SJCRH30 (cell line): ENCODE data around the gene VPS37B. TPM values are rescaled to one million over a fixed set of nuclear protein-coding genes. Genes with fewer than 3 reads are reported as not detected.

Source experiments
- DNase-seq, 2 experiments: peaks; one replicate each; pipeline ENCODE4 v3.0.0-alpha.2; 2015 to 2020
- H3K27ac ChIP-seq: fragments of 250-450 bp; sonication (Bioruptor Pico); 2 replicates; pipeline ENCODE4 v1.5.1; 2020; ENCODE audit warnings: mild to moderate bottlenecking, moderate library complexity
- H3K27me3 ChIP-seq: fragments of 250-450 bp; sonication (Bioruptor Pico); 2 replicates; pipeline ENCODE4 v1.5.1; 2020; ENCODE audit warnings: mild to moderate bottlenecking, moderate library complexity
- H3K36me3 ChIP-seq: fragments of 250-450 bp; sonication (Bioruptor Pico); 2 replicates; pipeline ENCODE4 v1.5.1; 2020; ENCODE audit warnings: mild to moderate bottlenecking, moderate library complexity
- H3K4me1 ChIP-seq: fragments of 250-450 bp; sonication (Bioruptor Pico); 2 replicates; pipeline ENCODE4 v1.5.1; 2020; ENCODE audit warnings: mild to moderate bottlenecking, moderate library complexity
- H3K4me3 ChIP-seq: fragments of 250-450 bp; sonication (Bioruptor Pico); 2 replicates; pipeline ENCODE4 v1.5.1; 2020; ENCODE audit warnings: mild to moderate bottlenecking, moderate library complexity
- H3K9me3 ChIP-seq: fragments of 250-450 bp; sonication (Bioruptor Pico); replicated peaks from 2 replicates; pipeline ENCODE4 v1.5.1; 2020; ENCODE audit warnings: mild to moderate bottlenecking, moderate library complexity
- total RNA-seq: library from RNA; depleted of rRNA; stranded (reverse); fragments of >200 nt; shearing (Covaris generic); gene quantifications from 2 replicates; pipeline ENCODE4 v1.2.3, GENCODE V29; 2014

The VPS37B gene
- total RNA-seq, 1 experiment from 2014 or later, result 33.2 TPM

GRCh38 chr12:122850048-122850445 lies 45.9 kb downstream of the VPS37B start:
- H3K4me1 ChIP-seq, result no peaks in the 10 kb centered on the region
- H3K36me3 ChIP-seq, result no peaks in the 10 kb centered on the region
- H3K4me3 ChIP-seq, result no peak overlapping the region
- H3K27me3 ChIP-seq, result no peaks in the 10 kb centered on the region
- no peak for DNase-seq
- H3K9me3 ChIP-seq, result no peaks in the 10 kb centered on the region
- no peak overlapping the region for H3K27ac ChIP-seq

- Histone ChIP-seq H3K27ac (no peak overlapping the region), H3K36me3 (no peaks in the 10 kb centered on the region), H3K9me3 (no peaks in the 10 kb centered on the region), H3K4me3 (no peak overlapping the region), H3K27me3 (no peaks in the 10 kb centered on the region), H3K4me1 (no peaks in the 10 kb centered on the region)
- DNase-seq, result no peak
Measured at GRCh38 chr12:122849352-122850047, 46.4 kb downstream of the VPS37B start.

- Histone ChIP-seq H3K4me1 (no peaks in the 10 kb centered on the region), H3K9me3 (no peaks in the 10 kb centered on the region)
- DNase-seq, result no peak
Measured at GRCh38 chr12:122848471-122849351, 47.2 kb downstream of the VPS37B start.

GRCh38 chr12:122847921-122848421 lies 48.0 kb downstream of the VPS37B start:
- Histone ChIP-seq H3K27ac (no peak overlapping the region), H3K36me3 (no peaks in the 10 kb centered on the region), H3K4me3 (no peak overlapping the region), H3K9me3 (no peaks in the 10 kb centered on the region), H3K4me1 (no peaks in the 10 kb centered on the region), H3K27me3 (no peaks in the 10 kb centered on the region)
- DNase-seq, result no peak

More at GRCh38 chr12:122848471-122849351, 47.2 kb downstream of the VPS37B start:
- H3K36me3 ChIP-seq, result no peaks in the 10 kb centered on the region
- no peak overlapping the region for H3K27ac ChIP-seq
- H3K27me3 ChIP-seq, result no peaks in the 10 kb centered on the region
- H3K4me3 ChIP-seq, result no peak overlapping the region

- Histone ChIP-seq H3K27ac (no peak overlapping the region), H3K36me3 (no peaks in the 10 kb centered on the region), H3K4me1 (no peaks in the 10 kb centered on the region; the same call in 1 of the 2 replicates), H3K4me3 (no peak overlapping the region), H3K9me3 (no peaks in the 10 kb centered on the region), H3K27me3 (no peaks in the 10 kb centered on the region)
- DNase-seq, result no peak
Measured at GRCh38 chr12:122847516-122847836, 48.4 kb downstream of the VPS37B start.

GRCh38 chr12:122846622-122847515 lies 49.1 kb downstream of the VPS37B start:
- Histone ChIP-seq H3K27ac (no peak overlapping the region), H3K4me1 (peaks cover 6% of the 10 kb centered on the region), H3K27me3 (no peaks in the 10 kb centered on the region), H3K9me3 (no peaks in the 10 kb centered on the region), H3K4me3 (no peak overlapping the region), H3K36me3 (no peaks in the 10 kb centered on the region)
- no peak for DNase-seq

GRCh38 chr12:122845865-122846621 lies 49.9 kb downstream of the VPS37B start:
- Histone ChIP-seq H3K4me3 (no peak overlapping the region), H3K27ac (no peak overlapping the region), H3K27me3 (no peaks in the 10 kb centered on the region), H3K36me3 (no peaks in the 10 kb centered on the region), H3K4me1 (peaks cover 14% of the 10 kb centered on the region), H3K9me3 (no peaks in the 10 kb centered on the region)
- DNase-seq, result no peak

GRCh38 chr12:122845041-122845864 lies 50.7 kb downstream of the VPS37B start:
- DNase-seq, result no peak
- H3K4me1 ChIP-seq, result peaks cover 15% of the 10 kb centered on the region
- no peak overlapping the region for H3K27ac ChIP-seq
- H3K4me3 ChIP-seq, result no peak overlapping the region
- H3K9me3 ChIP-seq, result no peaks in the 10 kb centered on the region
- H3K36me3 ChIP-seq, result no peaks in the 10 kb centered on the region
- no peaks in the 10 kb centered on the region for H3K27me3 ChIP-seq

- Histone ChIP-seq H3K4me1 (peaks cover 15% of the 10 kb centered on the region), H3K27me3 (no peaks in the 10 kb centered on the region), H3K4me3 (no peak overlapping the region), H3K9me3 (no peaks in the 10 kb centered on the region), H3K36me3 (no peaks in the 10 kb centered on the region), H3K27ac (no peak overlapping the region)
- DNase-seq, result no peak
Measured at GRCh38 chr12:122844366-122844971, 51.5 kb downstream of the VPS37B start.

GRCh38 chr12:122843455-122843854 lies 52.5 kb downstream of the VPS37B start:
- Histone ChIP-seq H3K4me3 (no peak overlapping the region), H3K27ac (no peak overlapping the region), H3K9me3 (no peaks in the 10 kb centered on the region), H3K4me1 (peaks cover 15% of the 10 kb centered on the region), H3K27me3 (no peaks in the 10 kb centered on the region), H3K36me3 (no peaks in the 10 kb centered on the region)
- no peak for DNase-seq

GRCh38 chr12:122842505-122843405 lies 53.2 kb downstream of the VPS37B start:
- Histone ChIP-seq H3K4me3 (no peak overlapping the region), H3K27ac (no peak overlapping the region)
- DNase-seq, result no peak

GRCh38 chr12:122841544-122842321 lies 54.2 kb downstream of the VPS37B start:
- no peak overlapping the region for H3K4me3 ChIP-seq
- H3K36me3 ChIP-seq, result no peaks in the 10 kb centered on the region
- no peaks in the 10 kb centered on the region for H3K9me3 ChIP-seq
- H3K27ac ChIP-seq, result peak overlapping the region; percentile 57
- no peaks in the 10 kb centered on the region for H3K27me3 ChIP-seq
- peak; percentile 40 to 53 for DNase-seq
- H3K4me1 ChIP-seq, result peaks cover 15% of the 10 kb centered on the region

More at GRCh38 chr12:122842505-122843405, 53.2 kb downstream of the VPS37B start:
- Histone ChIP-seq H3K9me3 (no peaks in the 10 kb centered on the region), H3K4me1 (peaks cover 15% of the 10 kb centered on the region), H3K27me3 (no peaks in the 10 kb centered on the region), H3K36me3 (no peaks in the 10 kb centered on the region)
